Astrocyte of the spinal cord (primary cell): ENCODE results near the gene DTD2.

ENCODE experiments used
- DNase-seq: peaks from one replicate; pipeline ENCODE4 v3.0.0; 2011; ENCODE audit warnings: low read depth, low spot score
- H3K4me3 ChIP-seq: 2 replicates; pipeline ENCODE4 v1.5.1; 2011; ENCODE audit warnings: low read depth, mild to moderate bottlenecking, low read length, moderate library complexity
- CTCF ChIP-seq: IDR thresholded peaks from 2 replicates; pipeline ENCODE4 v1.5.1; 2012; ENCODE audit warnings: low read depth, mild to moderate bottlenecking, low read length, inconsistent platforms
- in situ Hi-C: cut with HindIII; loops from 2 replicates; pipeline ENCODE4 v1.10.0; 2017; ENCODE audit warnings: low sequenced_read_pairs

The DTD2 gene

GRCh38 chr14:31486764-31487163 is 29.5 kb upstream of the DTD2 start:
- in situ Hi-C loops, result no loop called here
- TF ChIP-seq CTCF, result no peak
- H3K4me3 ChIP-seq, result no peak overlapping the region
- DNase-seq, result no peak

DNA sequence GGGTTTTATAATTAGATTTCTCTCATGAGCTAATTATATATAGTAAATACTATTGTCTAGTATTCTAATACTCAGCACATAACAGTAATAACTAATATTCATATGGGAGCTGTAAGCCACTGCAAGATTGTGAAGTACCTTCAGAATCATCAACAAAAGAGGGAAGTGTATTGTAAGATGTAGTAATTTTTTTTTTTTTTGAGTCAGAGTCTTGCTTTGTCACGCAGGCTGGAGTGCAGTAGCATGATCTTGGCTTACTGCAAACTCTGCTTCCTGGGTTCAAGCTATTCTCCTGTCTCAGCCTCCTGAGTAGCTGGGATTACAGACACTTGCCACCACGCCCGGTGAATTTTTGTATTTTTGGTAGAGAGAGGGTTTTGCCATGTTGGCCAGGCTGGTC is 27.4 kb upstream of the DTD2 start:
- no peak for DNase-seq
- H3K4me3 ChIP-seq, result no peak overlapping the region
- TF ChIP-seq CTCF, result no peak
- in situ Hi-C loops, result no loop called here

DNA sequence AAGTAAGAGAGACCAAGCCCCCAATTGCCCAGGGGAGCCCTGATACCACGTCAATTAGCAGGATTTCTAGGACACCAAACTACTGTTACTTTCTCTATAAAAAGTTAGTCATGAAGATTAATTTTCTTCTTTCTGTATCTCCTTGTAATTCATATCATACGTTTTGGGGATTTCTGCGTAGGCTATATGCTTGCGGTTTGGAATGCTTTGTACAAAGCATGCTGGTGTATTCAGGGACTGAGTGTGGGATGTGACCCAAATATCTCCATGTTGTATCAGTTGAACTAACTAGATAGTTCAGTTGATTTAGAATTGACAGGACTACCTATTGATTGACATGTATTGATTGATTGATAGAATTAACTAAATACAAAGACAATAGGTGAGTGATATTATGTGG is 22.9 kb upstream of the DTD2 start:
- no peak for TF ChIP-seq CTCF
- no peak overlapping the region for H3K4me3 ChIP-seq
- in situ Hi-C loops, result no loop called here
- no peak for DNase-seq

- TF ChIP-seq CTCF, result no peak
- in situ Hi-C loops, result no loop called here
- no peak overlapping the region for H3K4me3 ChIP-seq
- no peak for DNase-seq
Observed at GRCh38 chr14:31479027-31479426, 21.7 kb upstream of the DTD2 start.

GRCh38 chr14:31477248-31477647 is 19.9 kb upstream of the DTD2 start:
- H3K4me3 ChIP-seq, result no peak overlapping the region
- no peak for TF ChIP-seq CTCF
- DNase-seq, result no peak
- in situ Hi-C loops, result no loop called here

- DNase-seq, result no peak
- in situ Hi-C loops, result no loop called here
- no peak overlapping the region for H3K4me3 ChIP-seq
- TF ChIP-seq CTCF, result no peak
Observed at GRCh38 chr14:31476131-31476866, 19.0 kb upstream of the DTD2 start.
